ENCODE measurements around the gene MAGEC1.
"Not testable (repeated sequence)": the region's sequence is repeated elsewhere in the genome, so short reads cannot be mapped to it uniquely, and the experiment has no call there.

MAGEC1 gene, protein sequence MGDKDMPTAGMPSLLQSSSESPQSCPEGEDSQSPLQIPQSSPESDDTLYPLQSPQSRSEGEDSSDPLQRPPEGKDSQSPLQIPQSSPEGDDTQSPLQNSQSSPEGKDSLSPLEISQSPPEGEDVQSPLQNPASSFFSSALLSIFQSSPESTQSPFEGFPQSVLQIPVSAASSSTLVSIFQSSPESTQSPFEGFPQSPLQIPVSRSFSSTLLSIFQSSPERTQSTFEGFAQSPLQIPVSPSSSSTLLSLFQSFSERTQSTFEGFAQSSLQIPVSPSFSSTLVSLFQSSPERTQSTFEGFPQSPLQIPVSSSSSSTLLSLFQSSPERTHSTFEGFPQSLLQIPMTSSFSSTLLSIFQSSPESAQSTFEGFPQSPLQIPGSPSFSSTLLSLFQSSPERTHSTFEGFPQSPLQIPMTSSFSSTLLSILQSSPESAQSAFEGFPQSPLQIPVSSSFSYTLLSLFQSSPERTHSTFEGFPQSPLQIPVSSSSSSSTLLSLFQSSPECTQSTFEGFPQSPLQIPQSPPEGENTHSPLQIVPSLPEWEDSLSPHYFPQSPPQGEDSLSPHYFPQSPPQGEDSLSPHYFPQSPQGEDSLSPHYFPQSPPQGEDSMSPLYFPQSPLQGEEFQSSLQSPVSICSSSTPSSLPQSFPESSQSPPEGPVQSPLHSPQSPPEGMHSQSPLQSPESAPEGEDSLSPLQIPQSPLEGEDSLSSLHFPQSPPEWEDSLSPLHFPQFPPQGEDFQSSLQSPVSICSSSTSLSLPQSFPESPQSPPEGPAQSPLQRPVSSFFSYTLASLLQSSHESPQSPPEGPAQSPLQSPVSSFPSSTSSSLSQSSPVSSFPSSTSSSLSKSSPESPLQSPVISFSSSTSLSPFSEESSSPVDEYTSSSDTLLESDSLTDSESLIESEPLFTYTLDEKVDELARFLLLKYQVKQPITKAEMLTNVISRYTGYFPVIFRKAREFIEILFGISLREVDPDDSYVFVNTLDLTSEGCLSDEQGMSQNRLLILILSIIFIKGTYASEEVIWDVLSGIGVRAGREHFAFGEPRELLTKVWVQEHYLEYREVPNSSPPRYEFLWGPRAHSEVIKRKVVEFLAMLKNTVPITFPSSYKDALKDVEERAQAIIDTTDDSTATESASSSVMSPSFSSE

DNA sequence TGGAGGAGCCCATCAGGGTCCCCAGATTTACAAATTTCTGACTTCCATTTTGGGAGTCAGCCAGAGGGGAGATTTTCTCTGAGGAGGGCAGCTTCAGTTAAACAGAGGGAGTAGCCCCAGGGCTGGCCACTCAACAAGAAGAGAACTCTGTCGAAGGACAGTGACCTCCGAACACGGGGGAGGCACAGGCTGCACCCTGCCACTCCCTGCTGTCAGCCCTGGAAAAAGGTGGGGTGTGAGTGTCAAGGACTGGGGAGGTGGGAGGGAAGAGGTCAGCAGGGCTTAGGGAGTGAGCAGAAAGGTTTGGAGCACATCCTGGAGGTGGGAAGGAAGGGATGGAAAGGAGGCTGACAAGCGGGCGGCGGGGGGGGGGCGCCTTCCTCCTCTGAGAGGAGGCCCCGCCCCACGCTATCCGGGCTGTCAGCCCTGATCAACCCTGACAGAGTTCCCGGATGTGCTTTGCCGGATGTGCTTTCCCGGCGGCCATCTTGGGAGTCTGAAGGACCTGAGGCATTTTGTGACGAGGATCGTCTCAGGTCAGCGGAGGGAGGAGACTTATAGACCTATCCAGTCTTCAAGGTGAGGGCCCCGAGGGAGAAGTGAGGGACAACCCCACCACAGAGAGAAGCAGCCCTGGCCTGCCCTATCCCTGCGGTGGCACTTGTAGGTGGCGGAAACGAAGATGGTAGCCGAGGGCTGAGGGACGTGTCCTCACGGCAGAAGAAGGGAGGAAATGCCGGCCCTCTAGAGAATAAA, at the start of gene MAGEC1:
MAGEC1 (plus strand) TSS at position 495 of the 756 bp plus-strand sequence. CDS start 1,179 bp downstream, outside the sequence.
- DNase-seq (ENCODE audit: low read depth in 2 of 2), result no peak

GRCh38 chrX:141857479-141857878, 46.2 kb upstream of the MAGEC1 start:
- DNase-seq (ENCODE audit: low read depth in 2 of 2), result no peak

DNA sequence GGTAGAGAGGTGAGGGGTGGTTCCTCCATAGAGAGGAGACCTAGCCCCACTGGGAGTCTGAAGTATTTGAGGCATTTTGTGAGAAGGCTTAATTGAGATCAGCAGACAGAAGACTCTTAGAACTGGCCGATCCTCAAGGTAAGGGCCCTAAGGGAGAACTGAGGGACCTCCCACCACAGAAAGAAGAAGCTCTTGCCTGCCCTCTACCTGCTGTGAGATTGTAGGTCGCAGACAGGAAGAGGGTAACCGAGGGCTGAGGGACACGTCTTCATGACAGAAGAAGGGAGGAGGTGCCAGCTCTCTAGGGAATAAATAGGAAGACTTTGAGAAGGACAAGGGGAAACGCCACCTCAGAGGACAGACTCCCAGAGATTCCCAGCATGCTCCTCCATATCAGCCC, 24.1 kb upstream of the MAGEC1 start:
- no peak for DNase-seq (ENCODE audit: low read depth in 2 of 2)

- not testable (repeated sequence) for DNase-seq (ENCODE audit: low read depth in 2 of 2)
Measured at GRCh38 chrX:141888811-141889210, 14.9 kb upstream of the MAGEC1 start.

DNA sequence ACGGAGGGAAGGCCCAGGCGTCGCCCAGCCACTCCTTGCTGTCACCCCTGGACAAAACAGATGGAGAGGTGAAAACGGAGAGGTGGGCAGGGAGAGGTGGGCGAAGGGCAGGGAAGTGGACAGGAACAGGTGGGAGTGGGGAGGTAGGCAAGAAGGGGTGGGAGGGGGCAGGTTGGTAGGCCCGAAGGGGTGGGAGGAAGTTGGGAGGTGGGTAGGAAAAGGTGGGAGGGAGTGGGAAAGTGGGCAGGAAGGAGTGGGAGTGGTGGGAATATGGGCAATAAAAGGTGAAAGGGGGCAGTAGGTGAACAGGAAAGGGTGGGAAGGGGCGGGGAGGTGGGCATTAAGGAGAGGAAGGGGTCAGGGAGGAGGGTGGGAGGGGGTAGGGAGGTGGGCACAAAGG, 9.0 kb upstream of the MAGEC1 start:
- DNase-seq (ENCODE audit: low read depth in 2 of 2), result no peak

DNA sequence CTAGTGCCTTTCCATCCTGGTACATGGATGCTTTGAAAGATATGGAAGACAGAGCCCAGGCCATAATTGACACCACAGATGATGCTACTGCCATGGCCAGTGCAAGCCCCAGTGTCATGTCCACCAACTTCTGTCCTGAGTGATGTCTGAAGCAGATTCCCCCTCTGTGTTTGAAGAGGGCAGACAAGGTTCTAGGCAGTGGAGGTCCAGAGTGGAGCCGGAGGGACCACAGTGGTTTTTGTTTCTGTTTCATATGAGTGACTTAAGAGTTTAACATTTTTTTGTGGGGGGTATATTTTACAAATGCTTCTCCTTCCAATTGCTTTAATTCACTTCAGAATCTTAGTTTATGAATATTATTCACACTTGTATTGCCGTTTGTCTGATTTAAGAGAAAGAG, 6.0 kb upstream of the MAGEC1 start:
- no peak for DNase-seq (ENCODE audit: low read depth in 2 of 2)

DNA sequence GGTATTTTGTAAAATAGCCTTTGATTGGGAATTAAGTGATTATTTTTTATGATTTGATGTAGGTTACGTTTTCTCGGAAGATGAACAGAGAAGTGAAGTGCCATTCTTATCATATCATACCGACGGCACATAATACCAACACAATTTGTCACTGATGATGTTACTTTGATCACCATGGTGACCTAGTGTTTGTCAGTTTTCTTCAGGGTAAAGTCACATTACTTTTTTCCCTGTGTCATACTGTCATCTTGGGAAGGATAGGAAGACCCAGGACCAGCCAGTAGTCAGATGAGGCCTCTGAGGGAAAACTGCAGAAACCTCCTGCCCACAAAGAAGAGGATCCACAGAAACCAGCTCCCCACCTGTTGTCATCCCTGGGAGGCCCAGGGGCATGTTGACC, 1.3 kb upstream of the MAGEC1 start:
- DNase-seq (ENCODE audit: low read depth in 2 of 2), result no peak

- DNase-seq (ENCODE audit: low read depth in 2 of 2), result no peak
Measured at GRCh38 chrX:141904262-141904661, 568 bp downstream of the MAGEC1 start.

- DNase-seq (ENCODE audit: low read depth in 2 of 2), result no peak
Measured at GRCh38 chrX:141917801-141918200, 14.1 kb downstream of the MAGEC1 start.

- DNase-seq (ENCODE audit: low read depth in 2 of 2), result no peak
Measured at GRCh38 chrX:141924293-141924692, 20.6 kb downstream of the MAGEC1 start.

DNA sequence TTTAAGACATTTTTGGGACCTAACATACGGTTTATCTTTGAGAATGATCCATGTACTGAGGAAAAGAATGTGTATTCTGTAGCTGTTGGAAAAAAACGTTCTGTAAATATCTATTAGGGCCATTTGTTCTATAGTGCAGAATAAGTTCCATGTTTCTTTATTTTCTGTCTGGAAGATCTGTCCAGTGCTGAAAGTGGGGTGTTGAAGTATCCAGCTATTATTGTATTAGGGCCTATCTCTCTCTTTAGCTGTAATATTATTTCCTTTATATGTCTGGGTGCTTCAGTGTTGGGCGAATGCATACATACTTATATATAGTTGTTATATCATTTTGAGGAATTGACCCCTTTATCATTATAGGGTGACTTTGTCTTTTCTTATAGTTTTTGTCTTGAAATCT, 24.7 kb downstream of the MAGEC1 start:
- no peak for DNase-seq (ENCODE audit: low read depth in 2 of 2)

GRCh38 chrX:141934059-141934641, 30.5 kb downstream of the MAGEC1 start:
- no peak for DNase-seq (ENCODE audit: low read depth in 2 of 2)

DNA sequence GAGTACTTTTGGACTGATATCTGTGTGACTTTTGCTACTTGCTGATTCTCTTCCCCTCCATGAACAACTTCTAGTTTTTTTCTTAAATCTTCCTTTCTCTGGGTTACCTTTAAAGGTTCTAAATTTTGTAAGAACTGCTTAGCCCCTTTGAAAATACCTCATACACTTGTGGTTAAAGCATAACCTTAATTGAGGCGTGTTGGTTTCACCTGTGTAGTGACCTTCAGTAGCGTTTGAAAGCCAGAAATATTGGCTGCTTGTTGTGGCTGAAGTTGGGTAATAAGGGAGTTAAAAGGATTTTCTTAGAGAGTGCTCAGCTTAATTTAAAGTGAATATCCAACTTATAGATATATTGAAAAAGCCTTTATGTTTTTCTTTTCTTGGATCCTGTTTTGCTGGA, 32.0 kb downstream of the MAGEC1 start:
- DNase-seq (ENCODE audit: low read depth in 2 of 2), result no peak

DNA sequence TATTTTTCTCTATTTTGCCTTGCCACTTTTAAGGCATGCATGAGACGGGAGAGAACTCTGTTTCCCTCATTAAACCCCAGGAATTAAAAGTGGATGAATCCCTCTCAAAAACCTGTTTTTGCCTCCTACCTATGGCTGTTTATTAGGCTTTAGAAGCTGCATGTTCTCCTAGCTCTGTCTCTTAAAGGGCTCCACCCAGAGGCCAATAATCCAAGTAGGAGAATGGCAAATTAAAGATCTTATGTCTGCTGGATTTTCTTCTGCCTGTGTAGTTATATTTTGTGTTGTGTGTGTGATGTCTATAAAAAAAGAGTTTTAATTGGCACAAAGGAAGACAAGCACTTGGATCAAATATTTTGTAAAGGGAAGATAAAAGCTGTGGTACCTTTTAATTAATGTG, 32.4 kb downstream of the MAGEC1 start:
- no peak for DNase-seq (ENCODE audit: low read depth in 2 of 2)

DNA sequence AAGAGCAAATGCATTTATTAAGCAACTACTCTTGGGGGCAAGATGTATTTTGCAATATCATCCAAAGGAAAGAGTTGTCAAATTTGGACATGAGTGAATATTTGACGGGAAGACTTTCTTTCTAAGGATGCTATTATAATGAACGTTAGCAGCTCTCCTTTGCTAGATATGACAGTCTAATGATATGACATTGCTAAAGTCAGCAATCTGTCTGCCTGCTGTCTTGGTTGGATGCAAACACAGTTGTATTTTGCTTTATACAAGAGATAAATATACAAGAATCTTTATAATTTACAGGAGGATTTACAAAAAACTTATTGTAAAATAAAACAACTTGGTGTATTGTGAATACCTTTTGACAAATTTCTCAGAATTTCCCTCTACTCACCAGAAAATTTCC, 37.5 kb downstream of the MAGEC1 start:
- DNase-seq (ENCODE audit: low read depth in 2 of 2), result no peak

- no peak for DNase-seq (ENCODE audit: low read depth in 2 of 2)
Measured at GRCh38 chrX:141945426-141945825, 41.7 kb downstream of the MAGEC1 start.

GRCh38 chrX:141947350-141947749, 43.7 kb downstream of the MAGEC1 start:
- DNase-seq (ENCODE audit: low read depth in 2 of 2), result no peak

DNA sequence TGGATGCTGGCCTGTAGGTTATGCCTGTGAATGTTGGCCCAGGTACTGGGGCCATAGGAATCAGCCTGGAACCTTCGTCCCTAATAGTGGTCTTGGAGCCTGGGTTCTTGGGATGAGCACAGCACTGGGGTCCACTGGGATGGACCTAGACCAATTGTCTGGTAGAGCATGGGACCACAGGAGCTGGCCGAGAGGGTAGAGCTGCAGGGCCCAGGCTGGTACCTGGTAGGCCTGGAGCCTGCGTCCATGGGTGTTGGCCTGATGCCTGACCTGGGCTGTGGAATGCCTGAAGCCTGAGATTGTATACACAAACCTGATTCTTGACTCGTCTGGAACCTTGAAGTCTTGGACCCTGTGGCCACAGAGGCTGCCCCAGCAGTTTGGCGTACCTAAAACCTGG, 48.9 kb downstream of the MAGEC1 start:
- DNase-seq (ENCODE audit: low read depth in 2 of 2), result no peak

- DNase-seq (ENCODE audit: low read depth in 2 of 2), result no peak
Measured at GRCh38 chrX:141958675-141959074, 55.0 kb downstream of the MAGEC1 start.

Measured in stimulated activated CD4-positive, alpha-beta T cell treated with anti-CD3 and anti-CD28 coated beads, Interleukin-1b, Interleukin-23, amount 100 ng/mL, for 4 hours (primary cell).